ENCODE measurements around the gene KRT35. TPM values are rescaled to one million over a fixed set of nuclear protein-coding genes. Genes with fewer than 3 reads are reported as not detected.

KRT35 gene
- total RNA-seq, 1 experiment from 2014 or later = not detected

DNA sequence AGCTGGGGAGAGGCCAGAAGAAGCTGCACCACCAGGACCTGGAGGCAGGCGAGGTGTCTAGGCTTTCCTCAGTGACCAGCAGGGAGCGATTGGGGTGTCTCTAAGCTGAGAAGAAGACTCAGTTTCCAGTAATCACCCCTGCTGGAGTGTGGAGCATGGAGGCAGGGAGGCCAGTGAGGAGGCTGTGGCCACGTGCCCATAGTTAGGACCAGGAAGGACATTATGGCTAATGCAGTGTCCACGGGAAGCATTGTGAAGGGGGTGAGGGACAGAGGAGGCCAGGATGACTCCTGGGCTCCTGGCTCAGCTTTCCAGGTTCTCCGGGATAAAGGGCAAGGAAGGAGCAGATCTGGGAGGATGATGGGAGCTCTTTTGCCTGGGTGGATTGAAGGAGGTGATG is 18.8 kb upstream of the KRT35 start:
- Histone ChIP-seq H3K27me3 (ENCODE audit: insufficient read depth, low read length) (no peaks in the 10 kb centered on the region), H3K27ac (ENCODE audit: low read depth, low read length) (peak overlapping the region; percentile 31; the same call in 1 of the 2 replicates), H3K9me2 (ENCODE audit: insufficient read depth) (no peaks in the 10 kb centered on the region), H3K36me3 (ENCODE audit: control insufficient read depth in 1 of 2, insufficient read depth in 2 of 2, low read length in 2 of 2) (no peaks in the 10 kb centered on the region), H3K4me3 (replicated peaks in 1 of 2; ENCODE audit: low read depth in 1 of 2, low read length in 2 of 2) (peak overlapping the region in 1 of 2 experiments; percentile 21; a peak in 2 of 4 replicates), H3K4me2 (ENCODE audit: low read length) (peak overlapping the region; percentile 68), H4K20me1 (ENCODE audit: insufficient read depth) (no peaks in the 10 kb centered on the region), H3K9ac (ENCODE audit: low read length) (peak overlapping the region; percentile 58), H3K4me1 (ENCODE audit: control insufficient read depth in 1 of 2, insufficient read depth in 2 of 2, low read length in 2 of 2) (peaks cover 28 to 71% of the 10 kb centered on the region in 2 experiments), H3K9me3 (ENCODE audit: control insufficient read depth in 1 of 2, insufficient read depth in 1 of 2, low read depth in 1 of 2, low read length in 2 of 2) (no peaks in the 10 kb centered on the region), H3K79me2 (ENCODE audit: insufficient read depth, low read length) (no peaks in the 10 kb centered on the region), H2AFZ (ENCODE audit: low read depth, low read length, poor library complexity, severe bottlenecking) (no peak overlapping the region)
- CTCF ChIA-PET = interaction anchor here (0.6 to 2.3 kb wide), 2 partner anchors 50 to 163 kb away, joined by 3 to 10 read pairs; no protein-coding TSS in a partner anchor
- ATAC-seq = no peak
- intact Hi-C loops (cut with micrococcal nuclease) = loop anchor here (10.0 kb wide), 1 partner anchor 85 kb away; no protein-coding TSS in a partner anchor
- TF ChIP-seq JUND (IDR thresholded peaks at IDR 0.05) (no peak), ZFX (IDR thresholded peaks at IDR 0.05) (no peak), EZH2 (IDR thresholded peaks at IDR 0.05) (no peak), FOSL1 (IDR thresholded peaks at IDR 0.05; ENCODE audit: low read depth) (no peak), CEBPB (IDR thresholded peaks at IDR 0.05; ENCODE audit: low read depth) (no peak), CBX3 (IDR thresholded peaks at IDR 0.05; ENCODE audit: low read depth) (no peak), ELF1 (IDR thresholded peaks at IDR 0.05; ENCODE audit: borderline replicate concordance, low read depth) (no peak), POLR2A (IDR thresholded peaks at IDR 0.05; ENCODE audit: borderline replicate concordance, extremely low read depth, insufficient read depth, insufficient read length) (no peak), RAD21 (IDR thresholded peaks at IDR 0.05; ENCODE audit: low read depth) (no peak), SRF (IDR thresholded peaks at IDR 0.05; ENCODE audit: low read depth) (no peak), EZH2phosphoT487 (IDR thresholded peaks at IDR 0.05; ENCODE audit: borderline replicate concordance) (no peak)
- TF ChIP-seq, protein P1, sequence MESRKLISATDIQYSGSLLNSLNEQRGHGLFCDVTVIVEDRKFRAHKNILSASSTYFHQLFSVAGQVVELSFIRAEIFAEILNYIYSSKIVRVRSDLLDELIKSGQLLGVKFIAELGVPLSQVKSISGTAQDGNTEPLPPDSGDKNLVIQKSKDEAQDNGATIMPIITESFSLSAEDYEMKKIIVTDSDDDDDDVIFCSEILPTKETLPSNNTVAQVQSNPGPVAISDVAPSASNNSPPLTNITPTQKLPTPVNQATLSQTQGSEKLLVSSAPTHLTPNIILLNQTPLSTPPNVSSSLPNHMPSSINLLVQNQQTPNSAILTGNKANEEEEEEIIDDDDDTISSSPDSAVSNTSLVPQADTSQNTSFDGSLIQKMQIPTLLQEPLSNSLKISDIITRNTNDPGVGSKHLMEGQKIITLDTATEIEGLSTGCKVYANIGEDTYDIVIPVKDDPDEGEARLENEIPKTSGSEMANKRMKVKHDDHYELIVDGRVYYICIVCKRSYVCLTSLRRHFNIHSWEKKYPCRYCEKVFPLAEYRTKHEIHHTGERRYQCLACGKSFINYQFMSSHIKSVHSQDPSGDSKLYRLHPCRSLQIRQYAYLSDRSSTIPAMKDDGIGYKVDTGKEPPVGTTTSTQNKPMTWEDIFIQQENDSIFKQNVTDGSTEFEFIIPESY (IDR thresholded peaks at IDR 0.05; ENCODE audit: extremely low read depth, insufficient replicate concordance, low read length) = no peak
- TF ChIP-seq, protein P2, sequence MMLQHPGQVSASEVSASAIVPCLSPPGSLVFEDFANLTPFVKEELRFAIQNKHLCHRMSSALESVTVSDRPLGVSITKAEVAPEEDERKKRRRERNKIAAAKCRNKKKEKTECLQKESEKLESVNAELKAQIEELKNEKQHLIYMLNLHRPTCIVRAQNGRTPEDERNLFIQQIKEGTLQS (IDR thresholded peaks at IDR 0.05) = no peak
- TF ChIP-seq, protein P3, sequence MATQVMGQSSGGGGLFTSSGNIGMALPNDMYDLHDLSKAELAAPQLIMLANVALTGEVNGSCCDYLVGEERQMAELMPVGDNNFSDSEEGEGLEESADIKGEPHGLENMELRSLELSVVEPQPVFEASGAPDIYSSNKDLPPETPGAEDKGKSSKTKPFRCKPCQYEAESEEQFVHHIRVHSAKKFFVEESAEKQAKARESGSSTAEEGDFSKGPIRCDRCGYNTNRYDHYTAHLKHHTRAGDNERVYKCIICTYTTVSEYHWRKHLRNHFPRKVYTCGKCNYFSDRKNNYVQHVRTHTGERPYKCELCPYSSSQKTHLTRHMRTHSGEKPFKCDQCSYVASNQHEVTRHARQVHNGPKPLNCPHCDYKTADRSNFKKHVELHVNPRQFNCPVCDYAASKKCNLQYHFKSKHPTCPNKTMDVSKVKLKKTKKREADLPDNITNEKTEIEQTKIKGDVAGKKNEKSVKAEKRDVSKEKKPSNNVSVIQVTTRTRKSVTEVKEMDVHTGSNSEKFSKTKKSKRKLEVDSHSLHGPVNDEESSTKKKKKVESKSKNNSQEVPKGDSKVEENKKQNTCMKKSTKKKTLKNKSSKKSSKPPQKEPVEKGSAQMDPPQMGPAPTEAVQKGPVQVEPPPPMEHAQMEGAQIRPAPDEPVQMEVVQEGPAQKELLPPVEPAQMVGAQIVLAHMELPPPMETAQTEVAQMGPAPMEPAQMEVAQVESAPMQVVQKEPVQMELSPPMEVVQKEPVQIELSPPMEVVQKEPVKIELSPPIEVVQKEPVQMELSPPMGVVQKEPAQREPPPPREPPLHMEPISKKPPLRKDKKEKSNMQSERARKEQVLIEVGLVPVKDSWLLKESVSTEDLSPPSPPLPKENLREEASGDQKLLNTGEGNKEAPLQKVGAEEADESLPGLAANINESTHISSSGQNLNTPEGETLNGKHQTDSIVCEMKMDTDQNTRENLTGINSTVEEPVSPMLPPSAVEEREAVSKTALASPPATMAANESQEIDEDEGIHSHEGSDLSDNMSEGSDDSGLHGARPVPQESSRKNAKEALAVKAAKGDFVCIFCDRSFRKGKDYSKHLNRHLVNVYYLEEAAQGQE (IDR thresholded peaks at IDR 0.05; ENCODE audit: low read depth) = no peak
- no peak for DNase-seq (ENCODE audit: low read depth, low spot score)
- RAD21 ChIA-PET (ENCODE audit: low non-redundant PET in 1 of 2, low total read pairs in 2 of 2, uncharacterized antibody in 2 of 2, unreplicated experiment in 2 of 2) = no interaction called here
- no TSS peak for BruUV-seq (replicated peaks)
- POLR2A ChIA-PET = interaction anchor here (0.6 to 1.8 kb wide), 4 partner anchors 26 to 1091 kb away, joined by 3 to 6 read pairs (median 4); no protein-coding TSS in a partner anchor

All from HCT116 (cell line).